Endodermal cell (in vitro differentiated cells): ENCODE results near the gene LLGL2. TPM values are rescaled to one million over a fixed set of nuclear protein-coding genes. Genes with fewer than 3 reads are reported as not detected.

Source experiments
- DNase-seq: peaks from one replicate; pipeline ENCODE4 v3.0.0-alpha.2; 2017
- H3K27ac ChIP-seq: 2 replicates; pipeline ENCODE4 v1.5.1; 2013; ENCODE audit warnings: mild to moderate bottlenecking, low read depth, low read length, moderate library complexity
- H3K27me3 ChIP-seq: 2 replicates; pipeline ENCODE4 v1.6.1; 2013; ENCODE audit warnings: mild to moderate bottlenecking, low read length, moderate library complexity; ENCODE audit not compliant: insufficient read depth, control insufficient read depth, poor library complexity, severe bottlenecking
- H3K36me3 ChIP-seq: 2 replicates; pipeline ENCODE4 v1.7.0; 2013; ENCODE audit warnings: mild to moderate bottlenecking, low read length, moderate library complexity; ENCODE audit not compliant: control insufficient read depth, insufficient read depth
- H3K4me1 ChIP-seq: one replicate; pipeline ENCODE4 v1.7.0; 2013; ENCODE audit warnings: low read length; ENCODE audit not compliant: control insufficient read depth, insufficient read depth
- H3K4me3 ChIP-seq: 2 replicates; pipeline ENCODE4 v1.5.1; 2013; ENCODE audit warnings: mild to moderate bottlenecking, low read length, moderate library complexity
- H3K9ac ChIP-seq: 2 replicates; pipeline ENCODE4 v1.6.1; 2013; ENCODE audit warnings: mild to moderate bottlenecking, low read length, moderate library complexity; ENCODE audit not compliant: poor library complexity, severe bottlenecking; ENCODE audit errors: extremely low read depth
- H3K9me3 ChIP-seq: 2 replicates; pipeline ENCODE4 v1.6.1; 2013; ENCODE audit warnings: mild to moderate bottlenecking, low read length, moderate library complexity; ENCODE audit not compliant: control insufficient read depth
- H3K27ac Mint-ChIP-seq: 2 replicates; pipeline ENCODE4 v1.8.0; 2020; ENCODE audit warnings: mixed read lengths
- H3K27me3 Mint-ChIP-seq: 2 replicates; pipeline ENCODE4 v1.8.0; 2021; ENCODE audit warnings: mild to moderate bottlenecking, mixed read lengths; ENCODE audit not compliant: insufficient read depth
- H3K36me3 Mint-ChIP-seq: 2 replicates; pipeline ENCODE4 v1.8.0; 2020; ENCODE audit warnings: low read depth, mixed read lengths
- H3K4me1 Mint-ChIP-seq: 2 replicates; pipeline ENCODE4 v1.8.0; 2020; ENCODE audit warnings: mixed read lengths
- H3K4me3 Mint-ChIP-seq: 2 replicates; pipeline ENCODE4 v1.8.0; 2020; ENCODE audit warnings: mild to moderate bottlenecking, moderate library complexity, mixed read lengths
- H3K9me3 Mint-ChIP-seq: 2 replicates; pipeline ENCODE4 v1.8.0; 2020; ENCODE audit warnings: mild to moderate bottlenecking, mixed read lengths
- WGBS, 2 experiments: methylation state at CpG; one replicate each; pipeline versions ENCODE4 v1.1.5 to v1.1.7; 2013; ENCODE audit warnings: missing lambda C conversion rate in 2 of 2, mixed read lengths in 1 of 2; ENCODE audit not compliant: insufficient coverage in 1 of 2, insufficient read length in 1 of 2; 5-methylcytosine and 5-hydroxymethylcytosine counted together
- total RNA-seq, 2 donors: library from RNA; stranded (reverse); fragmentation: NEBNext Ultra II Directional in 1 of 2; extraction: Animal tissue kit (Norgen Biotek cat#: 25700) in 1 of 2; gene quantifications; 2 replicates in 1 of 2; 3 replicates in 1 of 2; pipeline ENCODE4 v1.2.1, GENCODE V29; 2021
- TF ChIP-seq, protein P1 (sequence below): fragments of 200-600 bp; sonication (generic); conservative IDR thresholded peaks from 2 replicates; pipeline ENCODE4 v1.5.0; 2021; ENCODE audit warnings: antibody characterized with exemption, mild to moderate bottlenecking

The LLGL2 gene
- total RNA-seq, 2 donors from 2014 or later, result 128 to 149 TPM

GRCh38 chr17:75565618-75566017 is 40.1 kb downstream of the LLGL2 start:
- H3K4me1 Mint-ChIP-seq, result no peaks in the 10 kb centered on the region
- TF ChIP-seq, protein P1, sequence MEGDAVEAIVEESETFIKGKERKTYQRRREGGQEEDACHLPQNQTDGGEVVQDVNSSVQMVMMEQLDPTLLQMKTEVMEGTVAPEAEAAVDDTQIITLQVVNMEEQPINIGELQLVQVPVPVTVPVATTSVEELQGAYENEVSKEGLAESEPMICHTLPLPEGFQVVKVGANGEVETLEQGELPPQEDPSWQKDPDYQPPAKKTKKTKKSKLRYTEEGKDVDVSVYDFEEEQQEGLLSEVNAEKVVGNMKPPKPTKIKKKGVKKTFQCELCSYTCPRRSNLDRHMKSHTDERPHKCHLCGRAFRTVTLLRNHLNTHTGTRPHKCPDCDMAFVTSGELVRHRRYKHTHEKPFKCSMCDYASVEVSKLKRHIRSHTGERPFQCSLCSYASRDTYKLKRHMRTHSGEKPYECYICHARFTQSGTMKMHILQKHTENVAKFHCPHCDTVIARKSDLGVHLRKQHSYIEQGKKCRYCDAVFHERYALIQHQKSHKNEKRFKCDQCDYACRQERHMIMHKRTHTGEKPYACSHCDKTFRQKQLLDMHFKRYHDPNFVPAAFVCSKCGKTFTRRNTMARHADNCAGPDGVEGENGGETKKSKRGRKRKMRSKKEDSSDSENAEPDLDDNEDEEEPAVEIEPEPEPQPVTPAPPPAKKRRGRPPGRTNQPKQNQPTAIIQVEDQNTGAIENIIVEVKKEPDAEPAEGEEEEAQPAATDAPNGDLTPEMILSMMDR, result no peak
- H3K27me3 Mint-ChIP-seq, result no peaks in the 10 kb centered on the region
- H3K9me3 Mint-ChIP-seq, result no peaks in the 10 kb centered on the region
- Histone ChIP-seq H3K9ac (no peak overlapping the region), H3K27ac (no peak overlapping the region), H3K36me3 (peaks cover 7% of the 10 kb centered on the region), H3K9me3 (no peaks in the 10 kb centered on the region), H3K4me1 (no peaks in the 10 kb centered on the region), H3K4me3 (no peak overlapping the region), H3K27me3 (no peaks in the 10 kb centered on the region)
- 93 to 95% methylated on average over 5 to 6 of the region's 6 CpGs for WGBS, 2 experiments
- H3K27ac Mint-ChIP-seq, result no peak overlapping the region
- DNase-seq, result no peak
- H3K36me3 Mint-ChIP-seq, result peaks cover 39% of the 10 kb centered on the region
- H3K4me3 Mint-ChIP-seq, result no peak overlapping the region

GRCh38 chr17:75566416-75566815 is 40.9 kb downstream of the LLGL2 start:
- H3K4me1 ChIP-seq, result no peaks in the 10 kb centered on the region
- no peaks in the 10 kb centered on the region for H3K27me3 Mint-ChIP-seq
- no peaks in the 10 kb centered on the region for H3K9me3 Mint-ChIP-seq
- no peaks in the 10 kb centered on the region for H3K9me3 ChIP-seq
- no peak overlapping the region for H3K27ac Mint-ChIP-seq
- H3K9ac ChIP-seq, result no peak overlapping the region
- no peak overlapping the region for H3K4me3 Mint-ChIP-seq
- H3K4me1 Mint-ChIP-seq, result no peaks in the 10 kb centered on the region
- TF ChIP-seq, protein P1, result no peak
- 83 to 92% methylated on average over 2 to 6 of the region's 6 CpGs for WGBS, 2 experiments
- peaks cover 39% of the 10 kb centered on the region for H3K36me3 Mint-ChIP-seq
- H3K4me3 ChIP-seq, result no peak overlapping the region
- no peak for DNase-seq
- no peaks in the 10 kb centered on the region for H3K27me3 ChIP-seq
- H3K36me3 ChIP-seq, result peaks cover 7% of the 10 kb centered on the region
- H3K27ac ChIP-seq, result no peak overlapping the region

GRCh38 chr17:75566834-75567233 is 41.3 kb downstream of the LLGL2 start:
- DNase-seq, result no peak
- H3K27me3 Mint-ChIP-seq, result no peaks in the 10 kb centered on the region
- WGBS, 2 experiments, result 87 to 94% methylated on average over 5 of the region's 5 CpGs
- H3K27me3 ChIP-seq, result no peaks in the 10 kb centered on the region
- no peak overlapping the region for H3K27ac ChIP-seq
- H3K4me1 Mint-ChIP-seq, result no peaks in the 10 kb centered on the region
- H3K27ac Mint-ChIP-seq, result no peak overlapping the region
- H3K4me3 Mint-ChIP-seq, result no peak overlapping the region
- H3K4me3 ChIP-seq, result no peak overlapping the region
- H3K36me3 ChIP-seq, result peaks cover 7% of the 10 kb centered on the region
- no peaks in the 10 kb centered on the region for H3K9me3 ChIP-seq
- H3K4me1 ChIP-seq, result no peaks in the 10 kb centered on the region
- H3K36me3 Mint-ChIP-seq, result peaks cover 40% of the 10 kb centered on the region
- no peaks in the 10 kb centered on the region for H3K9me3 Mint-ChIP-seq
- TF ChIP-seq, protein P1, result no peak
- H3K9ac ChIP-seq, result no peak overlapping the region
